HG03095 (cell line): Measurements from ENCODE around the gene AASDH.
A peak's percentile ranks its signal among the peaks of the same experiment; 100 is the strongest.

Source experiments
- ATAC-seq: cut with Tn5 transposase; IDR thresholded peaks from one replicate; pipeline ENCODE4 v1.9.1; 2021; ENCODE audit warnings: moderate library complexity; ENCODE audit not compliant: unreplicated experiment

AASDH gene

DNA sequence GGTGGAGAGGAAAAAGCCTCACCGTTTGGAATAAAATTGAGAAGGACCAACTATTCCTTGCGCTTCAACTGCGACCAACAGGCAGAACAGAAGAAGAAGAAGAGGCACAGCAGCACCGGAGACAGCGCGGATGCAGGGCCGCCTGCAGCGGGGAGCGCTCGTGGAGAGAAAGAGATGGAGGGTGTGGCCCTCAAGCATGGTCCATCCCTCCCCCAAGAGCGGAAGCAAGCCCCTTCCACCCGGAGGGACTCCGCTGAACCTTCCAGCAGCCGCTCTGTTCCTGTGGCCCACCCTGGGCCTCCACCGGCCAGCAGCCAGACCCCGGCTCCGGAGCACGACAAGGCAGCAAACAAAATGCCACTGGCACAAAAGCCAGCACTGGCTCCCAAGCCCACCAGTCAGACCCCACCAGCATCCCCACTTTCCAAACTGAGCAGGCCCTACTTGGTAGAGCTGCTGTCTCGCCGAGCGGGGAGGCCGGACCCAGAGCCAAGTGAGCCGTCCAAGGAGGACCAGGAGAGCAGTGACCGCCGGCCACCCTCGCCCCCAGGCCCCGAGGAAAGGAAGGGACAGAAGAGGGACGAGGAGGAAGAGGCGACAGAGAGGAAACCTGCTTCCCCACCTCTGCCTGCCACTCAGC is 71.2 kb downstream of the AASDH start:
- no peak for ATAC-seq

DNA sequence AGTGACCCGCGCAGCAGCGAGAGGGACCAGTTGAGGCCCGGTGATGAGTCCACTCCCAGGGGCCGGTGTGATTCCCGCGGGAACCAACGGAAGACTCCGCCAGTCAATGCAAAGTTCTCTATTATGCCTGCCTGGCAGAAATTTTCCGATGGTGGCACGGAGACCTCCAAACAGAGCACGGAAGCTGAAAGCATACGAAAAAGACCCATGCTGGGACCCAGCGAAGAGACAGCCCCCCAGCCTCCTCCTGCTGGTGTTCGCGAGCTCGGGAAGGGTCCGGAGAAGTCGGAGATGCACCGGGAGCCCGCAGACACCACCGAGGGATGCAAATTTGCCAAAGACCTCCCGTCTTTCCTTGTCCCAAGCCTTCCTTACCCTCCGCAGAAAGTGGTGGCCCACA is 71.7 kb downstream of the AASDH start:
- no peak for ATAC-seq

DNA sequence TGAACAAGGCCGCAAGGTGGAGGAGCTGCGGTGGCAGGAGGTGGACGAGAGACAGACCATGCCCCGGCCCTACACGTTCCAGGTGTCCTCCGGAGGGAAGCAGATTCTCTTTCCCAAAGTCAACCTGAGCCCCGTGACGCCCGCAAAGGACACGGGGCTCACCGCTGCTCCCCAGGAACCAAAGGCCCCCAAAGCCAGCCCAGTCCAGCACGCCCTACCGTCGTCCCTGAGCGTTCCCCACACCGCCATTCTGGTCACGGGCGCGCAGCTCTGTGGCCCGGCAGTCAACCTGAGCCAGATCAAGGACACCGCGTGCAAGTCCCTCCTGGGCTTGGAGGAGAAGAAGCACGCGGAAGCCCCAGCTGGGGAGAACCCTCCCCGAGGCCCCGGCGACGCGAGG is 72.2 kb downstream of the AASDH start:
- no peak for ATAC-seq

- ATAC-seq, result no peak
These were observed 72.9 kb downstream of the AASDH start for GRCh38 chr4:56314207-56314915.

DNA sequence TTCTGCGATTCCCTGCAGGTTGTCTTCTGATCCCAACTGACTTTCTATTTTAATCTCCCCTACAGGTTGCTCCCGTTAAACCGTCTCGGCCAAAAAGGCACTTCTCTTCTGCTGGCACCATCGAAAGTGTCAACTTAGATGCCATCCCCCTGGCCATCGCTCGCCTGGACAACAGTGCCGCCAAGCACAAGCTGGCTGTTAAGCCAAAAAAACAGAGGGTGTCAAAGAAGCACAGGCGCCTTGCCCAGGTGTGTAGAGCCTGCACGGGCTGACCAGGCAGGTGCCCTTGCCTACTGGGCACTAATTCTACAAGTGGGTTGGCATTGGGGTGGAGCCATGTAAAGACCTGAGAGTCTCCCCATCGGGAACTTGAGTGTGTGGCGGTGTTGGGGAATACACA is 74.2 kb downstream of the AASDH start:
- no peak for ATAC-seq

- no peak for ATAC-seq
These were observed 75.9 kb downstream of the AASDH start for GRCh38 chr4:56311299-56311975.

GRCh38 chr4:56310401-56311125 is 76.7 kb downstream of the AASDH start:
- no peak for ATAC-seq

DNA sequence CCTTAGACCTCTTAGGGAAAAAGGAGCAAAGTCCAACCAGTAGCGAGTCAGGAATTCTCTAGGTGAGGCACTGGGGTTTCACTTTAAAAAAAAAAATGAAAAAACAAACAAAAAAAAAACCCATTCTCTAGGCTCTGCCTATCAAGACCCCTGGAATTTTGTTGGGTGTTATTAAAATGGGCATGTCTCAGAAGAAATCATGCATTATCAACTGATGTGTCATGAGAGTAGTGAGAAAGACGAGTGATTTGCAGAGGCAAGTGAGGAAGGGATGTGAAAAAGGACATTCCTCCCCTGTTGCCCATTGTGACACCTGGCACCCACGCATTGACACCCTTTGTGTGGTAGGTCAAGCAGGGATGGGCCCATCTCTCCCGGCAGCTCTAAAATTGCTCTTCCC is 78.9 kb downstream of the AASDH start:
- no peak for ATAC-seq

GRCh38 chr4:56307423-56307822 is 79.9 kb downstream of the AASDH start:
- ATAC-seq, result no peak

DNA sequence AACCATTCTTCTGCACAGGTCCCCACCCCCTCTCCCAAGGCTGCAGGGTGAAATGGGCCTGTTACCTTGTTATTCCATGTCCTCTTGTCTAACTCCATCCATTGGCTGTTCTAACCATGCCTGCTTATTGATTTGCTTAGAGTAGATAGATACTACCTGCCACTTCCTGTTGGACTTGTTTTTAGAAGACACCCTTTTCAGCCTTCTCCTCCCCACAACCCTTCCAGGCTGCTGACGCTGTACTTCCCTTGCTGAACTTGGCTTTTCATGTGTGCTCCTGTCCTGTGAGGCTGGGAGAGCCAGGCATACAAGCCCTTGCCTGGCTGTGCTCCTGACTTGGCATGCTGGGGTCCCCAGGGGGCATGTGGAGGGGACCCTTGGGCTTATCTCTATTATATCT is 81.9 kb downstream of the AASDH start:
- ATAC-seq, result no peak

DNA sequence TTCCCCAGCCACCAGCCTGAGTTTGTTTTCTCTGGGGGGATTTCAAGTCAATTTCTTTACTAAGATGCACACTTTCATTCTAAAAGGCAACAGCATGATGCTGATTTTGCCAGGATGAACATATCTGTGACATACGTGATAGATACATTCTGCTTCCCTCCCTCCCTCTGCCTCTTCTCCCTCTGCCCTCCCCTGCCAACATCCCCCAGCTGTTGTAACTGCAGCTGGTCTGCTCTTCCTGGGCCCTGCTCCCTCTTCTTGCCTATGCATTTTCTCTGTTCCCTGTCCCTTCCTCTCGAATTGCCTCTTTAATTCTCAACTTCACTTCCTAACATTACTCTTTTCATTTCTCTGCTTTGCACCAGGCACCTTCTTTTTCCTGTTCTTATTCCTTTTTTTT is 83.4 kb downstream of the AASDH start:
- ATAC-seq, result no peak

DNA sequence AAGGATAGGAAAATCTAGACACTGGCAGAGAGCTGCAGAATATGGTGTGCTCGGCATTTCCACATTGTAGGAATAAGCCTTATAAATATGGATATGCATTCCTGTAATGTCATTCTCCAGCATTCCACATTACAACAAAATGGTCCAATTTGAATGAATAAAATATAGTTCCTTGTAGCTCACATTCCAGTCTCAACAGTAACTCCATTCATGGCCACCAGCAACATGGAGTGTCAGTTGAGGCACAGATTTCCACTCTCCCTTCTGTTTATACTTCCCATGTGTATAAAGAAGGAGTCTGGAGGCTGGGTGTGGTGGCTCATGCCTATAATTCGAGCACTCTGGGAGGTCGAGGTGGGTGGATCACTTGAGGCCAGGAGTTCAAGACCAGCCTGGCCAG is 84.5 kb downstream of the AASDH start:
- no peak for ATAC-seq

DNA sequence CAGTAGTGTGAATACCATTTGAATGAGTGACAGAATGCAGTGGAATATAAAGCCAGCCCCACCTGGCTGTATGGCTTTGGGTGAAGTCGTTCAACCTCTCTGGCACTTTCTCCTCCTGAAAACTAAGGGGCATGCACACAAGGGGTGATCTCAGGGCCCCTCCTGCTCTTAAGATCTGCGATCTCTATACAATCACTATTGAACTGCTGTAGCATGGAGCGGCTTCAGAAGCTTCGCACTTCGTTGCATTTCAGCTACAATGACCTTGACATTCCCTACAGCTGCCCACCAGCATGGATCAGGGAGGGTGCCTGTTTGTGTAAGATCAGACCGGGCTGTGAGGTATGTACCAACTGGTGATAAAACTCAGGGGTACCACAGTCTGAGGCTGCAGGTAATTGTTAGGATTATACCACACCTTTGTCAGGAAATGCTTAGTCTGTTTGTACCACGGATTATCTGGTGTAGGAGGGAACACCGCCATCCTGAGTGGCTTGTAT is 85.2 kb downstream of the AASDH start:
- no peak for ATAC-seq

- peak; percentile 96 for ATAC-seq
These were observed 85.9 kb downstream of the AASDH start for GRCh38 chr4:56301181-56301996.

DNA sequence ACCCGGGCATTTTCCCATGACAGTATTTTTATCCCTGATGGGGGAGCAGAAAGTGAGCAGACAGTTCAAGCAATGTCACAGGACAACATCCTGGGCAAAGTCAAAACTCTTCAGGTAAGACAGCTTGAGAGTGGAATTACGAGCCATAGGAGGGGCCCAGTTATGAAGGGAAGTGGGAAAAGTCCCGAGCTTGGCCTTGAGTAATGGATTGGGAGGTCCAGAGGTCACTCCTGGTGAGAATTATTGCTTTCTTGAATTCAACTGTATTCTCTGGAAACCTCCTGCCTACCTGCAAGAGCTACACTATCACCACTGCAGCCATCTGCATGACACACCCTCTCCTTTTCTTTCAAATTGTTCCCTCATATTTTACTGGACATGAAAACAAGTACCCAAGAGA is 89.1 kb downstream of the AASDH start:
- ATAC-seq, result no peak

DNA sequence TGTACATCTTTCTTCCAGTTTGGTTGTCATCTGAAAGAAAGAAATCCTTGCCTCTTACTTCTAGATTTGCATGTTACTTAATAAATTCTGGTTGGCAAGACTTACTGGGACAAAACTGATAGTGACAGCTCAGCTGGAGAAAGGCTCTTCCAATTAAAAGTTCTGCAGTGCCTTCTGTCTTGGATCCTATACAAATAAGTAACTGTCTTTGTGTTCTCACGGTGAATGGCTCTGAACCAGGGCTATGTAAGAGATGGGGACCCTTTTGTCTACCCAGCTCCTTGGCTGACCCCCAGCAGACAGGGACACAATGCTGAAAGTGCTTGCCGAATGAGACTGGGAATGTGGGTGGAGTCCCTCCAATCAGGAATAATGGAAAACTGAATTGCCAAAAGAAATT is 89.5 kb downstream of the AASDH start:
- ATAC-seq, result no peak

- no peak for ATAC-seq
These were observed 90.8 kb downstream of the AASDH start for GRCh38 chr4:56296526-56296925.

DNA sequence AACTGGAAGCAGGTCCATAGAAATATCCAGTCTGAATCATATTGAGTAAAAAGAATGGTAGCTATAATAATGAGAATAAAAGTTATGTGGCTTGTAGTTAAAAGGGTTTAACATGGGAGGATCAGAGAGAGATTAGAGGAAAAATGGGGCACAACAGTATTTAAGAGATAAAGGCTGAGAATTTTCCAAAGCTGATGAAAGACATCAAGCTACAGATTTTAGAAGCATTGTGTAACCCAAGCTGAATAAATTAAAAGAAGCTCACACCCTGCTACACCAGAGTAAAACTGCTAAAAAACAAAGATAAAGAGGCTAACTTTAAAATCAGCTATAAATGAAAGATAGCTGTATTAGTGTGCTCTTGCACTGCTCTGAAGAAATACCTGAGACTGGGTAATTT is 94.2 kb downstream of the AASDH start:
- ATAC-seq, result no peak

- ATAC-seq, result no peak
These were observed 97.4 kb downstream of the AASDH start for GRCh38 chr4:56289934-56290333.

GRCh38 chr4:56288663-56289062 is 98.6 kb downstream of the AASDH start:
- ATAC-seq, result no peak
